Ecto neural progenitor cell (in vitro differentiated cells): ENCODE measurements around the gene SWT1.
"Not testable (repeated sequence)": the region's sequence is repeated elsewhere in the genome, so short reads cannot be mapped to it uniquely, and the experiment has no call there.

Experiments used
- DNase-seq: peaks from one replicate; pipeline ENCODE4 v3.0.0-alpha.2; 2018; ENCODE audit warnings: low spot score

The SWT1 gene

DNA sequence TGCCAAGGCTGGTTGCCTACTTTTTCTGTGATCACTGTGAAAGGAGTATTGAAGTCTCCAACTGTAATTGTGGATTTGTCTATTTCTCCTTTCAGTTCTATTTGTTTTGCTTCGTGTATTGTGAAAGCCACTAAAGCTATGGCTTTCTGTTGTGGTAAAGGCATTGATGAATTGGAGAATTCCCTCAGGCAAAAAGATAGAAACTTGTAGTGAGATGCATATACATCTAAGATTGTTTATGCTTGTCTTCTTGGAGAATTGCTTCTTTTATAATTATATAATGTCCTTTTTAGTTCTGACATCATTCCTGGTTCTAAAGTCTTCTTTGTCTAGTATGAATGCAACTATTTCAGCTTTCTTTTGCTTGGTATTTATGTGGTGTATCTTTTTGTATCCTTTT is 36.8 kb downstream of the SWT1 start:
- DNase-seq: no peak

DNA sequence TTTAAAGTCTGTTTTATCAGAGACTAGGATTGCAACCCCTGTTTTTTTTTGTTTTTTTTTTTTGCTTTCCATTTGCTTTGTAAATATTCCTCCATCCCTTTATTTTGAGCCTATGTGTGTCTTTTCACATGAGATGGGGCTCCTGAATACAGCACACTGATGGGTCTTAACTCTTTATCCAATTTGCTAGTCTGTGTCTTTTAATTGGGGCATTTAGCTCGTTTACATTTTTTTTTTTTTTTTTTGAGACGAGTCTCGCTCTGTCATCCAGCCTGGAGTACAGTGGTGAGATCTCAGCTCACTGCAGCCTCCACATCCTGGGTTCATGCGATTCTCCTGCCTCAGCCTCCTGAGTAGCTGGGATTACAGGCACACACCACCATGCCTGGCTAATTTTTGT is 41.7 kb downstream of the SWT1 start:
- DNase-seq: not testable (repeated sequence)

DNA sequence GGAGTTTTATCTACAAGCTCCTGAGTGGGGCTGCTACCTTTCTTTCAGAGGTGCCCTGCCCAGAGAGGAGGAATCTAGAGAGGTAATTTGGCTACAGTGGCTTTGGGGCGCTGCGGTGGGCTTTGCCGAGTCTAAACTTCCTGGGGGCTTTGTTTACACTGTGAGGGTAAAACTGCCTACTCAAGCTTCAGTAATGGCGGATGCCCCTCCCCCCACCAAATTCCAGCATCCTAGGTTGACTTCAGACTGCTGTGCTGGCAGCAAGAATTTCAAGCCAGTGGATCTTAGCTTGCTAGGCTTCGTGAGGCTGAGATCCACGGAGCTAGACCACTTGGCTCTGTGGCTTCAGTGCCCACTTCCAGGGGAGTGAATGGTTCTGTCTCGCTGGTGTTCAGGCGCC is 43.9 kb downstream of the SWT1 start:
- DNase-seq: no peak

DNA sequence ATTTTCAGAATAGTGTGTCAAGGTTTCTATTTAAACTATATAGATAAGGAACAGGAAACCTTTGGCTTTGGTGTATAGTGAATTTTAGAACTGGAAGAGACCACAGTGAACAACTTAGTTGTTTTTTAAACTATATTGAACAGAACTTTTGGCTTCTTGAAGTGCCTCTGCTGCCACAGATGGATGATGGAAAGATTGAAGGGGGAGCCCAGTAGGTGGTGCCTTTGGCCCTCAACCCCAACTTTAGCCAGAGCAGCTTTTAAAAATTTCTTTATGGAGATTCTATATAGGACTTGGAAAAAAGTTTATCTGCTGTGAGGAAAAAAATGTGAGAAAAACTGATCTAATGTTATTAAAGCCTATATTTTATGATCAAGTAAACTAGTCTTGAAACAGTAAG is 50.2 kb downstream of the SWT1 start:
- DNase-seq: no peak

DNA sequence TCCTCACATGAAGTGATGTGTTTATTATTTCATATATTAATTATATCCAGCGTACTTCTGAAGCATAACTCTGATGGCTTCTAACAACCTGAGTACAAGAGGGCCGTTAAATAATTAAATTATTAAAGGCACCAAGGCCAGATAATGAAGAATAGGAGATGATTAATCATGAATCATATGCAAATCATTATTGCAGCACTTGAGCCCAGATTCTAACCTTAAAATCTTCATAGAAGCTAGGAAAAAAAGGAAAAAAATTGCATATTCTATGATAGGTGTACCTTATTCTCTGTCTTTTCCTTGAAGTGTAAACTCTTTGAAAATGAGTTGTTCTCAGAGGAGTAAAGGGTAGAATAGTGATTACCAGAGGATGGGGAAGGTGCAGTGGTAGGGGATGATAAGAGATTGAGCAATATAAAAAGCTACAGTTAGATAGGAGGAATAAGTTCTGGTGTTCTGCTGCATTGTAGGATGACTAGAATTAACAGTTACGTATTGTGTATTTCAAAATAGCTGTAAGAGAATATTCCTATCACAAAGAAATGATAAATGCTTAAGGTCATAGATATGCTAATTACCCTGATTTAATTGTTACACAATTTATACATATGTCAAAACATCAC is 51.1 kb downstream of the SWT1 start:
- DNase-seq: no peak

DNA sequence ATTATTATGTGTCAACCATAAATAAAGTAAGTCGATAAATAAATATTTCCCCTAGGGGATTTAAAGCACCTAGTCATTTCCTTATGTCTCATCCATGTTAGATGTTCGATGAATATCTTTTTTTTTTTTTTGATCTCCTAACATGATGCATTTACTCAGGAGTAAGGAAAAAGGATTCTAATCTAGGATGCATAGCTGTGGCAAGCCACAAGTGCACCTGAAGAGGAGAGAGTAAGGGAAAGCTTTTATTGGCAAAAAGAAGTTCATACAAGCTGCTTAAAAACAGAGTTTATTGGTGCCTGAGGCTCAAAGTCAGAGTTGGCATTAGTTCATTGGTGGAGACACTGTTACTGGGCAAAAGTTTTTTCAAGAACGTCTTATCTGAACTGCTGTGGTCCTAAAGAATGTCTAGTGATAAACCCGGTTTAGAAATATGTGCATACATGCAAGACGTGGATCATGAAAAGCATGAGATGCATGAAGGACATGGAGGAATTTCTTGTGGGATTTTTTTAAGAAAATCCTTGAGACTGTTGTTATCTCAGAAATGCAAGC is 51.7 kb downstream of the SWT1 start:
- DNase-seq: no peak

DNA sequence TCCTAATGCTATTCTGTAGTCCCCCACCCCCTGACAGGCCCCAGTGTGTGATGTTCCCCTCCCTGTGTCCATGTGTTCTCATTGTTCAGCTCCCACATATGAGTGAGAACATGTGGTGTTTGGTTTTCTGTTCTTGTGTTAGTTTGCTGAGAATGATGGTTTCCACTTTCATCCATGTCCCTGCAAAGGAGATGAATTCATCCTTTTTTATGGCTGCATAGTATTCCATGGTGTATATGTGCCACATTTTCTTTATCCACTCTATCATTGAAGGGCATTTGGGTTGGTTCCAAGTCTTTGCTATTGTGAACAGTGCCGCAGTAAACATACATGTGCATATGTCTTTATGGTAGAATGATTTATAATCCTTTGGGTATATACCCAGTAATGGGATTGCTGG is 52.4 kb downstream of the SWT1 start:
- not testable (repeated sequence) for DNase-seq

DNA sequence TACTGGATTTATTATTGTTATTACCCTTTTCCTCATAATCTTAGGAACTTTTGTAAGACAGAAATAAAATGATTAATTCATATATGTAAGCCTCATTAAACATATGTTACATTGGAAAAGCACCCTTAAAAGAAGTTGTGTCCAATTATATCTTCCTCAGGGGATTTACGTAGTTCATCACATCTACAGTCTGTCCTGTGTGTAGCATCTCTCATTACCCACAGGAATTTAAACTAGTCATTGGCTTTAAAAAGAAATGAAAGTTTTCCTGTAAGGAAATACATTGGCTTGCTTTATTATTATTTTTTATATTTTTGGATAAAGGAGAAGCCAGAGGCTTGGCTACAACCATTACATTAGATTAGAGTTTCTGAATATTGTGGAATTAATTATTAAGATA is 56.1 kb downstream of the SWT1 start:
- no peak for DNase-seq

DNA sequence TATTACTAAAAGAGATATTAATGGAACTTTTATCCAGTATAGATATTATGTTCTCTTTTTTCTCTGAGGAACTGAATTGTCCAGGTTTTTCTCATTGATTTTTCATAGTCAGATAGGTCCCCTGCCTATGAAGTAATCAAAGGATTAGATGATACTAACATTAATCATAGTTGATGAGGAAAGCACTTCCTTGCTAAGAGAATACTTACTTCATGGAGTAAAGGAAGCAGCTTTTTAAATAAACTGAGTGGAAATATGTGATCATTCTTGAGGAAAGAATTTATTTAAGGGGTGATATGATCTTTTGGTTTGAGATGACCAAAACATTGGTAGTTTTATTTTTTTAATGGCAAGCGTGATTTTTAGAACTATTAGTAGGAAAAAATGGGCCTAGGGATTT is 58.9 kb downstream of the SWT1 start:
- no peak for DNase-seq

DNA sequence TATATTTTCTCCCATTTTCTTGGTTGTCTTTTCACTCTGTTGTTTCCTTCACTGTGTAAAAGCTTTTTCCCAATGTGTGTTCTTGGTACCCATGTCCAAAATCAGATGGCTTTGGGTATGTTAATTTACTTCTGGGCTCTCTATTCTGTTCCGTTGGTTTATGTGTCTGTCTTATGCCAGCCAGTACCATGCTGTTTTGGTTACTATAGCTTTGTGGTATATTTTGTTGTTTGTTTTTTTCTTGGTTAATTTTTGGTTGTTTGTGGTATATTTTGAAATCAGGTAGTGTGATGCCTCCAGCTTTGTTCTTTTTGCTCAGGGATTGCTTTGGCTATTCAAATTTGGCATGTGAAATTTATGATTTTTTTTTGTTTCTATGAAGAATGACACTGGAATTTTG is 67.2 kb downstream of the SWT1 start:
- DNase-seq: no peak

DNA sequence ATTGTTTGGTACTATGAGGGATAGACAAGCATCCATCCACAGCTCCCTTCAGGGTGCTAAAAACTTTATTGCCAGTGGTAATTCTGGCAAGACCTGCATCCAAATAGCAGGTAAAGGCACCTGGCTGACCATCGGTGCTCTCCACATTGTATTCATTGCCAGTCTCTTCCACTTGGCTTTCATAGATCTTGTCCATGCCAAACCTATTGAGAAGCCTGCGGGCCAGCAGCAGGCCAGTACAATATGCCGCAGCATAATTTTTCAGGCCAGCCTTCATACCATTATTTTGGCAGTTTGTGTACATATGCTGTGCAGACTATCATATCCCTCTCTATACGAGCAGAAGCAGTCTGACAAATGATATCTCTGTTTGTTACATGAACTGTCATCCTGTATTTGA is 70.2 kb downstream of the SWT1 start:
- DNase-seq: no peak

DNA sequence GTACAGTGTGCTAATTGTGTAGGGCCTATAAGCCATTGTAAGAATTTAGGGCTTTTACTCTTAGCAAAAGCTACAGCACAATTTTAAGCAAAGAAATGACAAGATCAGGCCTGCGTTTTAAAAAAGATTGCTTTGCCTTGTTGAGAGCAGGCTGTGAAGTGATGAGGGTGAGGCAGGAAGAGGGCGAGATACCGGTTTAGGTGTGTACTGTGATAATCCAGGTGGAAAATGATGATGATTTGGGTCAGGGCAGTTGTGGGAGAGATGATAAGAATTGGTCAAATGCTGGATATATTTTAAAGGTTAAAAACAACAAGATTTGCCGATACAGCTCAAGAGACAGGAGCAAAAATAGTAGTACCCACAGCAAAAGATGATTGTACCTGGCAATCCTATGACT is 72.0 kb downstream of the SWT1 start:
- no peak for DNase-seq

DNA sequence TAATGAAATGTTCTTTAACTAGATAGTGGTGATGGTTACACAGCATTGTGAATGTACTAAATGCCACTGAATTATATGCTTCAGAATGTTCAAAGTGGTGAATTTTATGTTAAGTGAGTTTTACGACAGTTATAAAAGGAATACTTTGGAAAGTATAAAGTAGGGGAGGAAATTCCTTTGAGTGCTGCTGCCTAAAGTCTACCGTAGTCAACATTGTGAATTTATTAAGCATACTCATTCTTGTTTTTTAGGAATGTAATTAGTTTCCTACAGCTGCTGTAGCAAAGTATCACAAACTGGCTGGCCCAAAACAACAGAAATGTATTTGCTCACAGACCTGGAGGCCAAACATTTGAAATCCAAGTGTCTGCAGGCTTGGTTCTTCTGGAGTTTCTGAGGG is 73.0 kb downstream of the SWT1 start:
- DNase-seq: no peak

DNA sequence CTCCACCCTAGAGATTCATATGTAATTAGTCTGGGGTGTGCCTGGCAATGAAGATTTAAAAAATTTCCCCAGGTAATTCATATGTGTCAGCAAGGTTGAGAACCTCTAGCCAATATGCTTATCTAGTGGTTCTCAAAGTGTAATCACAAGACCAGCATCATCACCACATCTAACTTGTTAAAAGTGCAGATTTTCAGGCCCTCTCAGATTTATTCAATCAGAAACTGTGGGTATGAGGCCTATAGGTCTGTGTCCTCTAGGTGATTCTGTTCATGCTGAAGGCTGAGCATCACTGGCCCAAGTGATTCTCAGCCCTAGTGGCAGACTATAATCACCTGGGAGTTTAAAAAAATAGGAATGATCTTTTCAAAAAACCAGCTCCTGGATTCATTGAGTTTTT is 75.9 kb downstream of the SWT1 start:
- no peak for DNase-seq

DNA sequence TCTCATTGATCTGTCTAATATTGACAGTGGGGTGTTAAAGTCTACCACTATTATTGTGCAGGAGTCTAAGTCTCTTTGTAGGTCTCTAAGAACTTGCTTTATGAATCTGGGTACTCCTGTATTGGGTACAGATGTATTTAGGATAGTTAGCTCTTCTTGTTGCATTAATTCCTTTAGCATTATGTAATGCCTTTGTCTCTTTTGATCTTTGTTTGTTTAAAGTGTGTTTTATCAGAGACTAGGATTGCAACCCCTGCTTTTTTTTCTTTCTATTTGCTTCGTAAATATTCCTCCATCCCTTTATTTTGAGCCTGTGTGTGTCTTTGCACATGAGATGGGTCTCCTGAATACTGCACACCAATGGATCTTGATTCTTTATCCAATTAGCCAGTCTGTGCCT is 77.2 kb downstream of the SWT1 start:
- not testable (repeated sequence) for DNase-seq

DNA sequence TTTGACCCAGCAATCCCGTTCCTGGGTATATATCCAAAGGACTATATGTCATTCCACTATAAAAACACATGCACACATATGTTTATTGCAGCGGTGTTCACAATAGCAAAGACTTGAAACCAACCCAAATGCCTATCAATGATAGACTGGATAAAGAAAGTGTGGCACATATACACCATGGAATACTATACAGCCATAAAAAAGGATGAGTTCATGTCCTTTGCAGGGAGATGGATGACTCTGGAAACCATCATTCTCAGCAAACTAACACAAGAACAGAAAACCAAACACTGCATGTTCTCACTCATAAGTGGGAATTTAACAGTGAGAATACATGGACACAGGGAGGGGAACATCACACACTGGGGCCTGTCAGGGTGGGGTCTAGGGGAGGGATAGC is 80.2 kb downstream of the SWT1 start:
- DNase-seq: not testable (repeated sequence)

DNA sequence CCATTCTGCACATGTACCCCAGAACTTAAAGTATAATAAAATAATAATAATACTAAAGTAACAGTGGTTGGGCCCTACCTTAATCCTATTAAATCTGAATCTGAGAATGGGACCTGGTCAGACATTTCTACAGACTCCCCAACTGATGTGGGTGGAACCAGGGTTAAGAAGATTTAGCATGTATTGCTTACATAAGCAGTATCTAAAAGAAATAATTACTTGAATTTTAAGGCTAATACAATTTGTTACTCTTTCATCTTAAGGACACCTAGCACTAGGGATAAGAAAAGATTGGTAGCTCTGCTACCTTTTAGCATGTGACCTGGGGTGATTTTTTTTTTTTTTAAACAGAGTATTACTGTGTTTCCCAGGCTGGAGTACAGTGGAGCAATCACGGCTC is 80.7 kb downstream of the SWT1 start:
- DNase-seq: no peak

DNA sequence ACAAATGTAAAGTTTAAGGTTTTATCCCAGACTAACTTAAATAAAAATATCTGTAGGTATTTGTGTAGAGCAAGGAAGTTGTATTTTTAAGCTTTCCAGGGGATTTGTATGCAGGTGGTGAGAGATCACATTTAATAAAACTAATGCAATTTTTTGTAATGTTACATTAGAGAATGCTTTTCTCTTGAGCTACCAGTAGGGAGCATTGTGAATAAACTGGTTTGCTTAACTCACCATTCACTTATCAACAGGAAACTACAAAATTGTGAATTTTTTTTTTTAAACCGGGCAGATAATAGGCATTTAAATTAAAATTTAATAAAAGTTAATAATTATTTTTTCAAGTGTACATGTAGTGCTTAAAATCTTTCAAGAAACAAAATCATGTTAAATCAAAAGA is 81.5 kb downstream of the SWT1 start:
- DNase-seq: no peak

DNA sequence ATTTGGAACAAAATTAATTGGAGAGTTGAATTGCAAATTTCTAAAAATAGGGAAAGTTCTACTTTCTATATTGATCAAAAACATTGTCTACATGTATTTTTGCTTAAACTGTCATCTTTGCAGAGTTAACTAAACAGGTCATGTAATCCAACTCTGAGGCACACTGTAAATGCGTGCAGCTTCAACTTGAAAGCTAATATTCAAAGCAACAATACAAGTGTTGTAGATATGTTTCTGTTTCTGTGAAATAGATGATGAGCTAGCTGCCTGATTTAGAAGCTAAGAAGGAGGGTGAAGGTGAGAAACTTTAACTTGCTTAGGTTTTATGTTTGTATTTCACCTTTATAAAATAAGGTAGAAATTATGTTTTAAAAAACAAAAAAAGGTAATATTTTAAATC is 82.9 kb downstream of the SWT1 start:
- no peak for DNase-seq

DNA sequence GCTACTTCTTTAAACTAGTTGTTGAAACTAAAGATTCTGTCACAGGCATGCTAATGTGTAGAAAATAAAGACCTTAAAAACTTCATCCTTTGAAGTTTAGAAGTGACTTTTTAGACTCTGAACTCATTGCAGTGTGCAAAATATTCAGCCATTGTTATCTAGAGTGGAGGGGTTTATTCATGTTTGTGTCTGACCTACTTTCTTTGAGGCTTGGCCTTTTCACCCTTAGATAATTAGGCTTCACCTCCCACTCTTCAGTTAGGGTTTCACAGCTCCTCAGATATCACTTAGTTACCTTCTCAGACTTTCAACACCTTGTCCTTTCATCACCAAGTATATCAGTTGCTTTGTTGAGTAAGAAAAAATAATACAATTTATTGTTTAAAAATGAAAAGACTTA is 84.2 kb downstream of the SWT1 start:
- no peak for DNase-seq

DNA sequence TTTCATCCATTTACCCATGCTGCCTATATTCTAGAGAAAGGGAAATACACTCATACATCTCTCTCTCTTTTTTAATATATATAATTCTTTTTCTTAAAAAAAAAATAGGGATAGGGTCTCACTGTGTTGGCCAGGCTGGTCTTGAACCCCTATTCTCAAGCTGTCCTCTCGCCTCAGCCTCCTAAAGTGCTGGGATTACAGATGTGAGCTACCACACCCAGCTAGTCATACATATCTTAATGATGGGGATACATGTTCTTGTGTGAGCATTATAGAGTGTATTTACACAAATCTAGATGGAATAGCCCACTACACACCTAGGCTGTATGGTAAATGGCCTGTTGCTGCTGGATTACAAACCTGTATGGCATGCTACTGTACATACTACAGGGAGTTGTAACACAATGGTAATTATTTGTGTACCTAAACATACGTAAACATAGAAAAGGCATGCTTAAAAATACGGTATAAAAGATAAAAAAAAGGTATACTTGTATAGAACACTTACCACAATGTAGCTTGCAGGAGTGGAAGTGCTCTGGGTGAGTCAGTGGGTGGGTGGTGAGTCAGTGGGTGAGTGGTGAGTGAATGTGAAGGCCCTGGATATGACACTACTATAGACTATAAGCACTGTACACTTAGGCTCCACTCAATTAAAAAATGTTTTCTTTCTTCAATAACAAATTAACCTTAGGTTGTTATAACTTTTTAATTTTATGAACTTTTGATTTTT is 87.2 kb downstream of the SWT1 start:
- DNase-seq: no peak

DNA sequence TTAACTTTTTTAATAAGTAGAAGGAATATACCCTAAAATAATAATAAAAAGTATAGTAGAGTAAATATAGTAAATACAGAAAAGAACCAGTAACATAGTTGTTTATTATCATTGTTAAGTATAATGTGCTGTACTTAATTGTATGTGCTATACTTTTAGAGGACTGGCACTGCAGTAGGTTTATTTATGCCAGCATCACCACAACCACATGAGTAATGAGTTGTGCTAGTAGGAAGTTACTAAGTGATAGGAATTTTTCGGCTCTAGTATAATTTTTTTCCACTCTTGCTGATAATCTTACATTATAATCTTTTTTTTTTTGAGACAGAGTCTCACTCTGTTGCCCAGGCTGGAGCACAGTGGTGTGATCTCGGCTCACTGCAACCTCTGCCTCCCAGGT is 88.5 kb downstream of the SWT1 start:
- no peak for DNase-seq

DNA sequence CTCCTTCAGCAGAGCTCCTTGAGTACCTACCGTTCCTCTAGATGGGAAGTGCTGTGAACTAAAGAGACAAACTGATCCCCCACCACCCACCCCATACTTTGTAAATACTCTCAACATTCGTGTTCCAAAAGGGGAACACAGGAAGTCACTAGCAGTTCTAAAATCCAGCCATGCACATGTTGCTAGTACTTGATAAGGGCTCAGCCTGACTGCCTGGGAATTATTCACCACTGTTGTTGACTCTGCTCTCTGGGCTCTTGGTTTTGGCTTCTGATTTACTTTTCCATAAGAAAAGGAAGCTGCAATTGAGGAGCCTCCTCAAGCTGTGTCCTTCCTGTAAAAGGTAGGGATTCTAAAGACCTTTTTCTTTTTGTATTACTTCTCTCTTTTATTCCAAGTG is 92.6 kb downstream of the SWT1 start:
- DNase-seq: no peak

DNA sequence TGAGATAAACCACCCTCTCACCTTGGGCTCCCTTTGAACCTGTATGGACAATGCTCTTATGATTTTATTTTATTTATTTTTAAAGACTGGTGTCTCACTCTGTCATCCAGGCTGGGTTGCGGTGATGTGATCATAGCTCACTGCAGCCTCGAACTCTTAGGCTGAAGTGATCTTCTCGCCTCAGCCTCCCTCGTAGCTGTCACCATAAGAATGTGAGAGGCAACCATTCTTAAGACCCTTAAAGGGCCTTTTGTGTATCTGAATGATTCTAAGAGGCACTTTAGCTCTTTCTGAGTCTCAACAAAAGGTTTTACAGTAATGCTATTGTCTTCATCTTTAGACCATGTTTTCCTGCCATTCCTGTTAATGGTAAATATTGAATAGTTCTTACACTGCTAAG is 93.1 kb downstream of the SWT1 start:
- no peak for DNase-seq
